H1 (cell line): ENCODE data around the gene F13B. TPM values are rescaled to one million over a fixed set of nuclear protein-coding genes. Genes with fewer than 3 reads are reported as not detected.

Experiments used
- CEBPB ChIP-seq: IDR thresholded peaks from 2 replicates; pipeline ENCODE4 v1.6.1; 2012; ENCODE audit warnings: low read depth, low read length
- CHD2 ChIP-seq: IDR thresholded peaks from 2 replicates; pipeline ENCODE4 v1.6.1; 2012; ENCODE audit warnings: low read length, improper control_type of control experiment
- CTBP2 ChIP-seq: IDR thresholded peaks from 2 replicates; pipeline ENCODE4 v1.7.0; 2011; ENCODE audit warnings: borderline replicate concordance, mild to moderate bottlenecking, moderate library complexity, mixed read lengths, low read length; ENCODE audit not compliant: insufficient read depth, insufficient read length
- HDAC2 ChIP-seq, 2 experiments: fragments of 300-600 bp in 1 of 2; sonication (generic) in 1 of 2; IDR thresholded peaks; 2 replicates each; pipeline ENCODE4 v1.6.1; 2011 to 2012; ENCODE audit warnings: low read depth in 2 of 2, low read length in 2 of 2, mild to moderate bottlenecking in 2 of 2, moderate library complexity in 2 of 2, borderline replicate concordance in 1 of 2, inconsistent platforms in 1 of 2
- JUND ChIP-seq: IDR thresholded peaks from 2 replicates; pipeline ENCODE4 v1.6.1; 2011; ENCODE audit warnings: mild to moderate bottlenecking, improper control_type of control experiment, low read length
- KDM1A ChIP-seq: fragments of 200-600, 300-600 bp; sonication (generic); IDR thresholded peaks from 2 replicates; pipeline ENCODE4 v1.7.1; 2016; ENCODE audit warnings: mild to moderate bottlenecking, low read length, borderline replicate concordance
- polyA plus RNA-seq, 7 experiments: library from polyadenylated mRNA; depleted of rRNA in 3 of 7; stranded (reverse) in 5 of 7; unstranded in 2 of 7; fragments of >200 nt in 5 of 7; fragments of 200-250 nt in 2 of 7; gene quantifications; 1 replicate in 5 of 7; 2 replicates in 1 of 7; 4 replicates in 1 of 7; pipeline versions ENCODE4 v1.2.1 to v1.2.3, GENCODE V29; 2011 to 2013; ENCODE audit warnings: missing spikeins in 2 of 7, mixed read lengths in 2 of 7
- total RNA-seq: library from RNA; stranded (reverse); fragmentation: NEBNext Ultra II Directional; extraction: Animal tissue kit (Norgen Biotek cat#: 25700); gene quantifications from 2 replicates; pipeline ENCODE4 v1.2.1, GENCODE V29; 2021
- TF ChIP-seq, protein P1 (sequence below): fragments of 300-600 bp; sonication (generic); IDR thresholded peaks from 2 replicates; pipeline ENCODE4 v1.7.1; 2012; ENCODE audit warnings: low read length, moderate library complexity, mild to moderate bottlenecking, inconsistent platforms; ENCODE audit not compliant: insufficient replicate concordance
- TF ChIP-seq, protein P2 (sequence below): IDR thresholded peaks from 2 replicates; pipeline ENCODE4 v1.6.1; 2011; ENCODE audit warnings: low read length, improper control_type of control experiment

F13B gene
- total and polyA plus RNA-seq, 2 of the 8 experiments (the other 6 are each of a cell fraction or from before 2014, with no cell fraction given): not detected

DNA sequence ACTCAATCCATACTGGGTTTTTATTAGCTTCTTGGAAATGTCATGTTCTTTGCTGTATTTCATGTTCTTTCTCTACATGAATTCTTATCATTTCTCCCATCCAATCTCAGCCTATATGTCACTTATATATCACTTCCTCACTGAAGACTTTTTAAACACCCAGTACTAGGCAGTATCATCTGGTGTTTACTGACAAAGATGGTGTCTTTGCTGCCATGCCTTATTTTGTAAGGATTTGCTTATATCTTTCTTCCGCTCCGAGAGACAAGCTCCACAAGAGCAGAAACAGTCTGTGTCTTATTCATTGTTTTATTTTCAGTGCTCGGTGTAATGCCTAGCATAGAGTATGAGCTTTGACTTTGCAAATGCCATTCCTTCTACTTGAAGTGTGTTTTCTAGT lies 30.2 kb downstream of the F13B start (continued):
- TF ChIP-seq, protein P1, sequence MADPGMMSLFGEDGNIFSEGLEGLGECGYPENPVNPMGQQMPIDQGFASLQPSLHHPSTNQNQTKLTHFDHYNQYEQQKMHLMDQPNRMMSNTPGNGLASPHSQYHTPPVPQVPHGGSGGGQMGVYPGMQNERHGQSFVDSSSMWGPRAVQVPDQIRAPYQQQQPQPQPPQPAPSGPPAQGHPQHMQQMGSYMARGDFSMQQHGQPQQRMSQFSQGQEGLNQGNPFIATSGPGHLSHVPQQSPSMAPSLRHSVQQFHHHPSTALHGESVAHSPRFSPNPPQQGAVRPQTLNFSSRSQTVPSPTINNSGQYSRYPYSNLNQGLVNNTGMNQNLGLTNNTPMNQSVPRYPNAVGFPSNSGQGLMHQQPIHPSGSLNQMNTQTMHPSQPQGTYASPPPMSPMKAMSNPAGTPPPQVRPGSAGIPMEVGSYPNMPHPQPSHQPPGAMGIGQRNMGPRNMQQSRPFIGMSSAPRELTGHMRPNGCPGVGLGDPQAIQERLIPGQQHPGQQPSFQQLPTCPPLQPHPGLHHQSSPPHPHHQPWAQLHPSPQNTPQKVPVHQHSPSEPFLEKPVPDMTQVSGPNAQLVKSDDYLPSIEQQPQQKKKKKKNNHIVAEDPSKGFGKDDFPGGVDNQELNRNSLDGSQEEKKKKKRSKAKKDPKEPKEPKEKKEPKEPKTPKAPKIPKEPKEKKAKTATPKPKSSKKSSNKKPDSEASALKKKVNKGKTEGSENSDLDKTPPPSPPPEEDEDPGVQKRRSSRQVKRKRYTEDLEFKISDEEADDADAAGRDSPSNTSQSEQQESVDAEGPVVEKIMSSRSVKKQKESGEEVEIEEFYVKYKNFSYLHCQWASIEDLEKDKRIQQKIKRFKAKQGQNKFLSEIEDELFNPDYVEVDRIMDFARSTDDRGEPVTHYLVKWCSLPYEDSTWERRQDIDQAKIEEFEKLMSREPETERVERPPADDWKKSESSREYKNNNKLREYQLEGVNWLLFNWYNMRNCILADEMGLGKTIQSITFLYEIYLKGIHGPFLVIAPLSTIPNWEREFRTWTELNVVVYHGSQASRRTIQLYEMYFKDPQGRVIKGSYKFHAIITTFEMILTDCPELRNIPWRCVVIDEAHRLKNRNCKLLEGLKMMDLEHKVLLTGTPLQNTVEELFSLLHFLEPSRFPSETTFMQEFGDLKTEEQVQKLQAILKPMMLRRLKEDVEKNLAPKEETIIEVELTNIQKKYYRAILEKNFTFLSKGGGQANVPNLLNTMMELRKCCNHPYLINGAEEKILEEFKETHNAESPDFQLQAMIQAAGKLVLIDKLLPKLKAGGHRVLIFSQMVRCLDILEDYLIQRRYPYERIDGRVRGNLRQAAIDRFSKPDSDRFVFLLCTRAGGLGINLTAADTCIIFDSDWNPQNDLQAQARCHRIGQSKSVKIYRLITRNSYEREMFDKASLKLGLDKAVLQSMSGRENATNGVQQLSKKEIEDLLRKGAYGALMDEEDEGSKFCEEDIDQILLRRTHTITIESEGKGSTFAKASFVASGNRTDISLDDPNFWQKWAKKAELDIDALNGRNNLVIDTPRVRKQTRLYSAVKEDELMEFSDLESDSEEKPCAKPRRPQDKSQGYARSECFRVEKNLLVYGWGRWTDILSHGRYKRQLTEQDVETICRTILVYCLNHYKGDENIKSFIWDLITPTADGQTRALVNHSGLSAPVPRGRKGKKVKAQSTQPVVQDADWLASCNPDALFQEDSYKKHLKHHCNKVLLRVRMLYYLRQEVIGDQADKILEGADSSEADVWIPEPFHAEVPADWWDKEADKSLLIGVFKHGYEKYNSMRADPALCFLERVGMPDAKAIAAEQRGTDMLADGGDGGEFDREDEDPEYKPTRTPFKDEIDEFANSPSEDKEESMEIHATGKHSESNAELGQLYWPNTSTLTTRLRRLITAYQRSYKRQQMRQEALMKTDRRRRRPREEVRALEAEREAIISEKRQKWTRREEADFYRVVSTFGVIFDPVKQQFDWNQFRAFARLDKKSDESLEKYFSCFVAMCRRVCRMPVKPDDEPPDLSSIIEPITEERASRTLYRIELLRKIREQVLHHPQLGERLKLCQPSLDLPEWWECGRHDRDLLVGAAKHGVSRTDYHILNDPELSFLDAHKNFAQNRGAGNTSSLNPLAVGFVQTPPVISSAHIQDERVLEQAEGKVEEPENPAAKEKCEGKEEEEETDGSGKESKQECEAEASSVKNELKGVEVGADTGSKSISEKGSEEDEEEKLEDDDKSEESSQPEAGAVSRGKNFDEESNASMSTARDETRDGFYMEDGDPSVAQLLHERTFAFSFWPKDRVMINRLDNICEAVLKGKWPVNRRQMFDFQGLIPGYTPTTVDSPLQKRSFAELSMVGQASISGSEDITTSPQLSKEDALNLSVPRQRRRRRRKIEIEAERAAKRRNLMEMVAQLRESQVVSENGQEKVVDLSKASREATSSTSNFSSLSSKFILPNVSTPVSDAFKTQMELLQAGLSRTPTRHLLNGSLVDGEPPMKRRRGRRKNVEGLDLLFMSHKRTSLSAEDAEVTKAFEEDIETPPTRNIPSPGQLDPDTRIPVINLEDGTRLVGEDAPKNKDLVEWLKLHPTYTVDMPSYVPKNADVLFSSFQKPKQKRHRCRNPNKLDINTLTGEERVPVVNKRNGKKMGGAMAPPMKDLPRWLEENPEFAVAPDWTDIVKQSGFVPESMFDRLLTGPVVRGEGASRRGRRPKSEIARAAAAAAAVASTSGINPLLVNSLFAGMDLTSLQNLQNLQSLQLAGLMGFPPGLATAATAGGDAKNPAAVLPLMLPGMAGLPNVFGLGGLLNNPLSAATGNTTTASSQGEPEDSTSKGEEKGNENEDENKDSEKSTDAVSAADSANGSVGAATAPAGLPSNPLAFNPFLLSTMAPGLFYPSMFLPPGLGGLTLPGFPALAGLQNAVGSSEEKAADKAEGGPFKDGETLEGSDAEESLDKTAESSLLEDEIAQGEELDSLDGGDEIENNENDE: no peak
- TF ChIP-seq CHD2: no peak
- no peak for TF ChIP-seq KDM1A
- no peak for TF ChIP-seq HDAC2 (IDR thresholded peaks at IDR 0.05; ENCODE audit: borderline replicate concordance in 1 of 2, low read depth in 2 of 2, low read length in 2 of 2)
- TF ChIP-seq CEBPB: no peak
- no peak for TF ChIP-seq JUND
- TF ChIP-seq CTBP2: no peak
- TF ChIP-seq, protein P2, sequence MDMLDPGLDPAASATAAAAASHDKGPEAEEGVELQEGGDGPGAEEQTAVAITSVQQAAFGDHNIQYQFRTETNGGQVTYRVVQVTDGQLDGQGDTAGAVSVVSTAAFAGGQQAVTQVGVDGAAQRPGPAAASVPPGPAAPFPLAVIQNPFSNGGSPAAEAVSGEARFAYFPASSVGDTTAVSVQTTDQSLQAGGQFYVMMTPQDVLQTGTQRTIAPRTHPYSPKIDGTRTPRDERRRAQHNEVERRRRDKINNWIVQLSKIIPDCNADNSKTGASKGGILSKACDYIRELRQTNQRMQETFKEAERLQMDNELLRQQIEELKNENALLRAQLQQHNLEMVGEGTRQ: no peak
